HUES6 (cell line): ENCODE data around the gene PMS1.
"Not testable (repeated sequence)": the region's sequence is repeated elsewhere in the genome, so short reads cannot be mapped to it uniquely, and the experiment has no call there.

ENCODE experiments used
- H3K27ac ChIP-seq: 2 replicates; pipeline ENCODE4 v1.7.0; 2013; ENCODE audit warnings: low read depth, mild to moderate bottlenecking, low read length, inconsistent platforms
- H3K27me3 ChIP-seq: 2 replicates; pipeline ENCODE4 v1.6.1; 2013; ENCODE audit warnings: low read length; ENCODE audit not compliant: control insufficient read depth, insufficient read depth
- H3K36me3 ChIP-seq: 2 replicates; pipeline ENCODE4 v1.6.1; 2013; ENCODE audit warnings: low read length; ENCODE audit not compliant: control insufficient read depth, insufficient read depth
- H3K4me1 ChIP-seq: 2 replicates; pipeline ENCODE4 v1.6.1; 2013; ENCODE audit warnings: low read length; ENCODE audit not compliant: control insufficient read depth, insufficient read depth
- H3K4me3 ChIP-seq: 2 replicates; pipeline ENCODE4 v1.5.1; 2013; ENCODE audit warnings: low read depth, low read length
- H3K9ac ChIP-seq: one replicate; pipeline ENCODE4 v1.6.1; 2013; ENCODE audit warnings: mild to moderate bottlenecking, low read length
- H3K9me3 ChIP-seq: 2 replicates; pipeline ENCODE4 v1.6.1; 2013; ENCODE audit warnings: low read depth, low read length; ENCODE audit not compliant: control insufficient read depth, insufficient read depth

The PMS1 gene

GRCh38 chr2:189818249-189819038, 34.2 kb downstream of the PMS1 start:
- no peaks in the 10 kb centered on the region for H3K27me3 ChIP-seq
- no peak overlapping the region for H3K4me3 ChIP-seq
- H3K27ac ChIP-seq = no peak overlapping the region
- peaks cover 46% of the 10 kb centered on the region for H3K36me3 ChIP-seq
- no peak overlapping the region for H3K9ac ChIP-seq
- H3K9me3 ChIP-seq = no peaks in the 10 kb centered on the region
- H3K4me1 ChIP-seq = no peaks in the 10 kb centered on the region

- Histone ChIP-seq H3K27me3 (no peaks in the 10 kb centered on the region), H3K27ac (no peak overlapping the region), H3K9ac (no peak overlapping the region), H3K4me1 (no peaks in the 10 kb centered on the region), H3K4me3 (no peak overlapping the region), H3K36me3 (peaks cover 43% of the 10 kb centered on the region), H3K9me3 (no peaks in the 10 kb centered on the region)
These were observed 35.1 kb downstream of the PMS1 start for GRCh38 chr2:189819297-189819704.

GRCh38 chr2:189821953-189822748, 37.9 kb downstream of the PMS1 start:
- no peak overlapping the region for H3K4me3 ChIP-seq
- H3K36me3 ChIP-seq = peaks cover 30% of the 10 kb centered on the region
- H3K27ac ChIP-seq = no peak overlapping the region
- H3K4me1 ChIP-seq = no peaks in the 10 kb centered on the region
- H3K9me3 ChIP-seq = no peaks in the 10 kb centered on the region
- no peaks in the 10 kb centered on the region for H3K27me3 ChIP-seq
- H3K9ac ChIP-seq = no peak overlapping the region

GRCh38 chr2:189824694-189825396, 40.6 kb downstream of the PMS1 start:
- H3K27ac ChIP-seq = no peak overlapping the region
- H3K9me3 ChIP-seq = no peaks in the 10 kb centered on the region
- 0 out of 2 replicates have a peak, but pooled peaks cover 3% of the 10 kb centered on the region for H3K4me1 ChIP-seq
- H3K9ac ChIP-seq = no peak overlapping the region
- H3K27me3 ChIP-seq = no peaks in the 10 kb centered on the region
- H3K36me3 ChIP-seq = peaks cover 5% of the 10 kb centered on the region
- no peak overlapping the region for H3K4me3 ChIP-seq

- H3K4me1 ChIP-seq = 0 out of 2 replicates have a peak, but pooled peaks cover 3% of the 10 kb centered on the region
- H3K9ac ChIP-seq = no peak overlapping the region
- H3K27ac ChIP-seq = no peak overlapping the region
- H3K9me3 ChIP-seq = no peaks in the 10 kb centered on the region
- no peaks in the 10 kb centered on the region for H3K27me3 ChIP-seq
- H3K4me3 ChIP-seq = no peak overlapping the region
- peaks cover 4% of the 10 kb centered on the region for H3K36me3 ChIP-seq
These were observed 41.8 kb downstream of the PMS1 start for GRCh38 chr2:189826039-189826438.

- no peaks in the 10 kb centered on the region for H3K9me3 ChIP-seq
- H3K9ac ChIP-seq = no peak overlapping the region
- H3K36me3 ChIP-seq = peaks cover 10% of the 10 kb centered on the region
- no peak overlapping the region for H3K4me3 ChIP-seq
- no peaks in the 10 kb centered on the region for H3K27me3 ChIP-seq
- H3K27ac ChIP-seq = no peak overlapping the region
- H3K4me1 ChIP-seq = 0 out of 2 replicates have a peak, but pooled peaks cover 3% of the 10 kb centered on the region
These were observed 45.0 kb downstream of the PMS1 start for GRCh38 chr2:189829102-189829833.

- H3K27me3 ChIP-seq = no peaks in the 10 kb centered on the region
- H3K27ac ChIP-seq = no peak overlapping the region
- H3K36me3 ChIP-seq = peaks cover 11% of the 10 kb centered on the region
- no peak overlapping the region for H3K9ac ChIP-seq
- H3K4me1 ChIP-seq = 0 out of 2 replicates have a peak, but pooled peaks cover 3% of the 10 kb centered on the region
- H3K9me3 ChIP-seq = no peaks in the 10 kb centered on the region
- H3K4me3 ChIP-seq = no peak overlapping the region
These were observed 46.3 kb downstream of the PMS1 start for GRCh38 chr2:189830510-189830909.

GRCh38 chr2:189834059-189834458, 49.8 kb downstream of the PMS1 start:
- Histone ChIP-seq H3K4me3 (no peak overlapping the region), H3K9me3 (no peaks in the 10 kb centered on the region), H3K27ac (no peak overlapping the region), H3K27me3 (no peaks in the 10 kb centered on the region), H3K9ac (no peak overlapping the region), H3K36me3 (peaks cover 11% of the 10 kb centered on the region), H3K4me1 (no peaks in the 10 kb centered on the region)

GRCh38 chr2:189834642-189835041, 50.4 kb downstream of the PMS1 start:
- not testable (repeated sequence) for H3K4me3 ChIP-seq, H3K27me3 ChIP-seq, H3K4me1 ChIP-seq, H3K27ac ChIP-seq, H3K9me3 ChIP-seq, H3K9ac ChIP-seq
- peaks cover 11% of the 10 kb centered on the region for H3K36me3 ChIP-seq

GRCh38 chr2:189835855-189836558, 51.8 kb downstream of the PMS1 start:
- no peak overlapping the region for H3K9ac ChIP-seq

More at GRCh38 chr2:189835855-189836558, 51.8 kb downstream of the PMS1 start:
- H3K4me3 ChIP-seq = no peak overlapping the region
- peaks cover 8% of the 10 kb centered on the region; the same call in 1 of the 2 replicates for H3K36me3 ChIP-seq
- H3K4me1 ChIP-seq = no peaks in the 10 kb centered on the region
- 0 out of 2 replicates have a peak overlapping the region, but pooled peaks have one; percentile 26 for H3K27ac ChIP-seq
- H3K9me3 ChIP-seq = no peaks in the 10 kb centered on the region
- H3K27me3 ChIP-seq = no peaks in the 10 kb centered on the region
